A673 (cell line): ENCODE measurements around the gene TGM2.
"Not testable (repeated sequence)": the region's sequence is repeated elsewhere in the genome, so short reads cannot be mapped to it uniquely, and the experiment has no call there.

Experiments used
- EZH2 ChIP-seq: fragments of 200-600 bp; sonication (generic); IDR thresholded peaks from 2 replicates; pipeline ENCODE4 v1.6.1; 2017; ENCODE audit warnings: borderline replicate concordance, low read depth, mild to moderate bottlenecking, mixed read lengths, antibody characterized with exemption, low read length; ENCODE audit not compliant: poor library complexity, severe bottlenecking
- TF ChIP-seq, protein P1 (sequence below): fragments of 300-800, 200-600 bp; sonication (generic); conservative IDR thresholded peaks from 2 replicates; pipeline ENCODE4 v1.5.1; 2017; ENCODE audit warnings: low read depth, mild to moderate bottlenecking, antibody characterized with exemption, low read length, moderate library complexity, mixed read lengths

DNA sequence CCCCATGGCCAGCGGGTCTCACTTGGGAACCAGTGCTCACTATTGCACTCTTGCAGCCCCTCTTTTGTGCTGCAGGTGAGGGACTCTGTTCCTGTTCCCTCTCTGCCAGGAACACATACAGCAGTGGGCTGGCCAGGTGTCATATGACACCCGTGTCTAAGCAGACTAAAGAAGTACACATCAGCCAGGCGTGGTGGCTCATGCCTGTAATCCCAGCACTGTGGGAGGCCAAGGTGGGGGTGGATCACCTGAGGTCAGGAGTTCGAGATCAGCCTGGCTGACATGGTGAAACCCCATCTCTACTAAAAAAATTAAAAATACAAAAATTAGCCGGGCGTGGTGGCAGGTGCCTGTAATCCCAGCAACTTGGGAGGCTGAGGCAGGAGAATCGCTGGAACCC, 57.2 kb downstream of the TGM2 start:
- TF ChIP-seq, protein P1, sequence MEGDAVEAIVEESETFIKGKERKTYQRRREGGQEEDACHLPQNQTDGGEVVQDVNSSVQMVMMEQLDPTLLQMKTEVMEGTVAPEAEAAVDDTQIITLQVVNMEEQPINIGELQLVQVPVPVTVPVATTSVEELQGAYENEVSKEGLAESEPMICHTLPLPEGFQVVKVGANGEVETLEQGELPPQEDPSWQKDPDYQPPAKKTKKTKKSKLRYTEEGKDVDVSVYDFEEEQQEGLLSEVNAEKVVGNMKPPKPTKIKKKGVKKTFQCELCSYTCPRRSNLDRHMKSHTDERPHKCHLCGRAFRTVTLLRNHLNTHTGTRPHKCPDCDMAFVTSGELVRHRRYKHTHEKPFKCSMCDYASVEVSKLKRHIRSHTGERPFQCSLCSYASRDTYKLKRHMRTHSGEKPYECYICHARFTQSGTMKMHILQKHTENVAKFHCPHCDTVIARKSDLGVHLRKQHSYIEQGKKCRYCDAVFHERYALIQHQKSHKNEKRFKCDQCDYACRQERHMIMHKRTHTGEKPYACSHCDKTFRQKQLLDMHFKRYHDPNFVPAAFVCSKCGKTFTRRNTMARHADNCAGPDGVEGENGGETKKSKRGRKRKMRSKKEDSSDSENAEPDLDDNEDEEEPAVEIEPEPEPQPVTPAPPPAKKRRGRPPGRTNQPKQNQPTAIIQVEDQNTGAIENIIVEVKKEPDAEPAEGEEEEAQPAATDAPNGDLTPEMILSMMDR, result not testable (repeated sequence)
- TF ChIP-seq EZH2, result not testable (repeated sequence)
